NB4 (cell line): ENCODE measurements around the gene ULK3.

Experiments
- POLR2A ChIP-seq: IDR thresholded peaks from 2 replicates; pipeline ENCODE4 v1.6.1; 2011; ENCODE audit warnings: mild to moderate bottlenecking; ENCODE audit not compliant: insufficient read length; ENCODE audit errors: extremely low read depth
- TF ChIP-seq, protein P1 (sequence below): IDR thresholded peaks from one replicate; pipeline ENCODE4 v1.5.1; 2012; ENCODE audit warnings: low read depth, low read length
- TF ChIP-seq, protein P2 (sequence below): IDR thresholded peaks from 2 replicates; pipeline ENCODE4 v1.6.1; 2011; ENCODE audit warnings: low read depth, low read length

DNA sequence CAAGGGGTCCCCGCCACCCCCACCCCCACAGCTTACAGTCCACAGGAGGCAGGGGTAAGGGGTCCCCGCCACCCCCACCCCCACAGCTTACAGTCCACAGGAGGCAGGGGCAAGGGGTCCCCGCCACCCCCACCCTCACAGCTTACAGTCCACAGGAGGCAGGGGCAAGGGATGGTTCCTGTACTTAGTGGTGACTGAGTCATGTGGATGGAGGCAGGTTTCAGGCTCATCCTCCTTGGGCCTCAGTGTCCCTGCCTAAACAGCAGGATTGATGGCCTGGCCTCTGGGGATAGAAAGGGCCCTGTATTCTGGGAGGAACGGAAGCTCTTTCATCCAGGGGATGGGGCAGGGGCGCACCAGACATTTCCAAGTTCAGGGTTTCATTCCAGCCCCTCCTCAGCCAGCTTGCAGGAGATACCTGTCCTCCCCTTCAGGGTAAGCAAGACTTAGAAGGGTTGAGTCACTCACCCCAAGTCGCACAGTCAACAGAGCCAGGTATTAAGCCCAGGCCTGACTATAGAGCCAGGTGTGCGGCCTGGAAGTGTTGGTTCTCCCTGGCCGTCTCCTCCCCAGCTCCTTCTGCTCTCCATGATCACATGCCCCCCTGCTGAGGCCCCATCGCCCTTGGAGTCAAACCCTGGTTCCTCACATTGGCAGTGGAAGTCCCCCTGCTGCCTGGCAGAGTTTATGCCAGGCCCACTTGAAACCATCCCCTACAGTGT is 48.5 kb downstream of the ULK3 start:
- TF ChIP-seq, protein P1, sequence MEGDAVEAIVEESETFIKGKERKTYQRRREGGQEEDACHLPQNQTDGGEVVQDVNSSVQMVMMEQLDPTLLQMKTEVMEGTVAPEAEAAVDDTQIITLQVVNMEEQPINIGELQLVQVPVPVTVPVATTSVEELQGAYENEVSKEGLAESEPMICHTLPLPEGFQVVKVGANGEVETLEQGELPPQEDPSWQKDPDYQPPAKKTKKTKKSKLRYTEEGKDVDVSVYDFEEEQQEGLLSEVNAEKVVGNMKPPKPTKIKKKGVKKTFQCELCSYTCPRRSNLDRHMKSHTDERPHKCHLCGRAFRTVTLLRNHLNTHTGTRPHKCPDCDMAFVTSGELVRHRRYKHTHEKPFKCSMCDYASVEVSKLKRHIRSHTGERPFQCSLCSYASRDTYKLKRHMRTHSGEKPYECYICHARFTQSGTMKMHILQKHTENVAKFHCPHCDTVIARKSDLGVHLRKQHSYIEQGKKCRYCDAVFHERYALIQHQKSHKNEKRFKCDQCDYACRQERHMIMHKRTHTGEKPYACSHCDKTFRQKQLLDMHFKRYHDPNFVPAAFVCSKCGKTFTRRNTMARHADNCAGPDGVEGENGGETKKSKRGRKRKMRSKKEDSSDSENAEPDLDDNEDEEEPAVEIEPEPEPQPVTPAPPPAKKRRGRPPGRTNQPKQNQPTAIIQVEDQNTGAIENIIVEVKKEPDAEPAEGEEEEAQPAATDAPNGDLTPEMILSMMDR, result no peak
- TF ChIP-seq POLR2A, result no peak
- TF ChIP-seq, protein P2, sequence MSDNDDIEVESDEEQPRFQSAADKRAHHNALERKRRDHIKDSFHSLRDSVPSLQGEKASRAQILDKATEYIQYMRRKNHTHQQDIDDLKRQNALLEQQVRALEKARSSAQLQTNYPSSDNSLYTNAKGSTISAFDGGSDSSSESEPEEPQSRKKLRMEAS, result no peak
